CD8-positive, alpha-beta memory T cell (primary cell): ENCODE data around the gene CTNND2. TPM values are rescaled to one million over a fixed set of nuclear protein-coding genes. Genes with fewer than 3 reads are reported as not detected.

Source experiments
- CTCF ChIA-PET: fragments of 350-600 bp; sonication (Branson Sonifier 250); formaldehyde crosslinking; loops from one replicate; lab custom pipeline; 2021; ENCODE audit warnings: antibody characterized with exemption; lab: Charles Lee
- POLR2A ChIA-PET: fragments of 350-600 bp; sonication (Branson Sonifier 250); formaldehyde crosslinking; loops from one replicate; lab custom pipeline; 2021; ENCODE audit warnings: antibody characterized with exemption; lab: Charles Lee
- DNase-seq, 5 donors: peaks; one replicate each; pipeline versions ENCODE4 v3.0.0 to v3.0.0-alpha.2; 2020 to 2022; ENCODE audit warnings: mixed read lengths in 1 of 5
- H3K27ac ChIP-seq: one replicate; pipeline ENCODE4 v1.7.0; 2013; ENCODE audit warnings: low read depth, mild to moderate bottlenecking, low read length, moderate library complexity
- H3K27me3 ChIP-seq: 2 replicates; pipeline ENCODE4 v1.7.0; 2013; ENCODE audit warnings: low read length, mild to moderate bottlenecking; ENCODE audit not compliant: insufficient read depth, poor library complexity, severe bottlenecking
- H3K36me3 ChIP-seq: 2 replicates; pipeline ENCODE4 v1.7.0; 2013; ENCODE audit warnings: mild to moderate bottlenecking, low read length, moderate library complexity; ENCODE audit not compliant: insufficient read depth
- H3K4me1 ChIP-seq: 2 replicates; pipeline ENCODE4 v1.7.0; 2013; ENCODE audit warnings: mild to moderate bottlenecking, low read length, moderate library complexity; ENCODE audit not compliant: insufficient read depth
- H3K4me3 ChIP-seq: 2 replicates; pipeline ENCODE4 v1.7.0; 2013; ENCODE audit warnings: mild to moderate bottlenecking, low read length
- H3K9me3 ChIP-seq: 2 replicates; pipeline ENCODE4 v1.7.0; 2013; ENCODE audit warnings: mild to moderate bottlenecking, low read length
- H3K27ac Mint-ChIP-seq, 8 donors: one replicate each; pipeline ENCODE4 v1.8.0; 2020 to 2021; ENCODE audit warnings: mixed read lengths in 8 of 8, mild to moderate bottlenecking in 6 of 8, inconsistent platforms in 3 of 8, moderate library complexity in 3 of 8
- H3K27me3 Mint-ChIP-seq, 2 donors: one replicate each; pipeline ENCODE4 v1.8.0; 2020 to 2021; ENCODE audit warnings: mixed read lengths in 2 of 2, mild to moderate bottlenecking in 1 of 2, moderate library complexity in 1 of 2
- H3K36me3 Mint-ChIP-seq, 3 donors: one replicate each; pipeline ENCODE4 v1.8.0; 2020 to 2021; ENCODE audit warnings: mixed read lengths in 3 of 3, inconsistent platforms in 1 of 3, mild to moderate bottlenecking in 1 of 3
- H3K4me1 Mint-ChIP-seq, 3 donors: one replicate each; pipeline ENCODE4 v1.8.0; 2020 to 2021; ENCODE audit warnings: mixed read lengths in 3 of 3, inconsistent platforms in 1 of 3, mild to moderate bottlenecking in 1 of 3
- H3K4me3 Mint-ChIP-seq, 7 donors: one replicate each; pipeline ENCODE4 v1.8.0; 2020 to 2021; ENCODE audit warnings: mixed read lengths in 7 of 7, mild to moderate bottlenecking in 6 of 7, moderate library complexity in 4 of 7, inconsistent platforms in 2 of 7
- H3K9me3 Mint-ChIP-seq, 5 donors: one replicate each; pipeline ENCODE4 v1.8.0; 2020 to 2022; ENCODE audit warnings: mixed read lengths in 5 of 5, mild to moderate bottlenecking in 3 of 5, moderate library complexity in 2 of 5, inconsistent platforms in 1 of 5
- polyA plus RNA-seq: library from polyadenylated mRNA; unstranded; fragments of 300-500 nt; fragmentation: Illumina TruSeq; gene quantifications from one replicate; pipeline ENCODE4 v1.2.3, GENCODE V29; 2021
- total RNA-seq, 2 experiments: library from RNA; stranded (reverse); gene quantifications; one replicate each; pipeline ENCODE4 v1.2.3, GENCODE V29; 2021

Gene CTNND2
- total and polyA plus RNA-seq, 3 experiments from 2014 or later: not detected

- H3K4me3 ChIP-seq: no peak overlapping the region
- H3K27ac ChIP-seq: no peak overlapping the region
- Mint-ChIP-seq H3K9me3 (no peaks in the 10 kb centered on the region), H3K4me1 (peaks cover 9 to 10% (median 10%) of the 10 kb centered on the region in 3 donors), H3K36me3 (no peaks in the 10 kb centered on the region), H3K27ac (no peak overlapping the region), H3K27me3 (peaks cover 8 to 21% of the 10 kb centered on the region in 2 donors), H3K4me3 (no peak overlapping the region)
- DNase-seq: no peak
- CTCF ChIA-PET: interaction anchor here (1.0 kb wide), 1 partner anchor 14 kb away, joined by 3 read pairs; no protein-coding TSS in a partner anchor
- no peaks in the 10 kb centered on the region for H3K9me3 ChIP-seq
- no peaks in the 10 kb centered on the region for H3K27me3 ChIP-seq
- POLR2A ChIA-PET: no interaction called here
- no peaks in the 10 kb centered on the region for H3K36me3 ChIP-seq
- H3K4me1 ChIP-seq: no peaks in the 10 kb centered on the region
Measured at GRCh38 chr5:10985091-10985720, 919.0 kb downstream of the CTNND2 start.

GRCh38 chr5:10984021-10984715 is 920.1 kb downstream of the CTNND2 start:
- POLR2A ChIA-PET: no interaction called here
- no peaks in the 10 kb centered on the region for H3K36me3 Mint-ChIP-seq

GRCh38 chr5:10982626-10983025 is 921.6 kb downstream of the CTNND2 start:
- H3K4me3 Mint-ChIP-seq: no peak overlapping the region
- peaks cover 0 to 2% (median under 1%) of the 10 kb centered on the region in 3 donors for H3K4me1 Mint-ChIP-seq
- Histone ChIP-seq H3K9me3 (no peaks in the 10 kb centered on the region), H3K4me1 (no peaks in the 10 kb centered on the region), H3K36me3 (no peaks in the 10 kb centered on the region), H3K4me3 (no peak overlapping the region), H3K27ac (no peak overlapping the region), H3K27me3 (no peaks in the 10 kb centered on the region)
- ChIA-PET POLR2A (no interaction called here), CTCF (no interaction called here)
- H3K27ac Mint-ChIP-seq: no peak overlapping the region
- DNase-seq: no peak
- no peaks in the 10 kb centered on the region for H3K9me3 Mint-ChIP-seq
- H3K36me3 Mint-ChIP-seq: no peaks in the 10 kb centered on the region
- peaks cover 0 to 14% of the 10 kb centered on the region in 2 donors for H3K27me3 Mint-ChIP-seq

More at GRCh38 chr5:10984021-10984715, 920.1 kb downstream of the CTNND2 start:
- H3K4me3 Mint-ChIP-seq: no peak overlapping the region
- Histone ChIP-seq H3K27me3 (no peaks in the 10 kb centered on the region), H3K36me3 (no peaks in the 10 kb centered on the region), H3K4me3 (no peak overlapping the region), H3K27ac (no peak overlapping the region), H3K9me3 (no peaks in the 10 kb centered on the region), H3K4me1 (no peaks in the 10 kb centered on the region)
- H3K27ac Mint-ChIP-seq: peak overlapping the region in 2 of 8 donors; percentile 10 to 59
- no peak for DNase-seq
- H3K4me1 Mint-ChIP-seq: peaks cover 9 to 10% (median 10%) of the 10 kb centered on the region in 3 donors
- H3K27me3 Mint-ChIP-seq: peaks cover 4 to 21% of the 10 kb centered on the region in 2 donors
- CTCF ChIA-PET: no interaction called here
- H3K9me3 Mint-ChIP-seq: no peaks in the 10 kb centered on the region

GRCh38 chr5:10981932-10982331 is 922.3 kb downstream of the CTNND2 start:
- no peaks in the 10 kb centered on the region for H3K4me1 ChIP-seq
- H3K36me3 ChIP-seq: no peaks in the 10 kb centered on the region
- no peaks in the 10 kb centered on the region for H3K9me3 ChIP-seq
- CTCF ChIA-PET: no interaction called here
- H3K4me3 ChIP-seq: no peak overlapping the region
- Mint-ChIP-seq H3K27ac (no peak overlapping the region), H3K36me3 (no peaks in the 10 kb centered on the region), H3K9me3 (no peaks in the 10 kb centered on the region), H3K4me3 (no peak overlapping the region), H3K27me3 (peaks cover 0 to 9% of the 10 kb centered on the region in 2 donors), H3K4me1 (no peaks in the 10 kb centered on the region)
- no peak overlapping the region for H3K27ac ChIP-seq
- POLR2A ChIA-PET: no interaction called here
- no peaks in the 10 kb centered on the region for H3K27me3 ChIP-seq
- DNase-seq: no peak

- Histone ChIP-seq H3K9me3 (no peaks in the 10 kb centered on the region), H3K4me1 (no peaks in the 10 kb centered on the region), H3K36me3 (no peaks in the 10 kb centered on the region), H3K27ac (no peak overlapping the region), H3K4me3 (no peak overlapping the region), H3K27me3 (no peaks in the 10 kb centered on the region)
- Mint-ChIP-seq H3K27me3 (peaks cover 0 to 2% of the 10 kb centered on the region in 2 donors), H3K9me3 (no peaks in the 10 kb centered on the region), H3K4me3 (no peak overlapping the region), H3K4me1 (peaks cover 0 to 3% (median 2%) of the 10 kb centered on the region in 3 donors), H3K36me3 (no peaks in the 10 kb centered on the region), H3K27ac (no peak overlapping the region)
- POLR2A ChIA-PET: interaction anchor here (0.6 kb wide), 1 partner anchor 204 kb away, joined by 3 read pairs; no protein-coding TSS in a partner anchor
- DNase-seq: no peak
- CTCF ChIA-PET: interaction anchor here (0.9 kb wide), 1 partner anchor 11 kb away, joined by 3 read pairs; no protein-coding TSS in a partner anchor
Measured at GRCh38 chr5:10977011-10977410, 927.2 kb downstream of the CTNND2 start.

GRCh38 chr5:10975945-10976344 is 928.3 kb downstream of the CTNND2 start:
- no peaks in the 10 kb centered on the region for H3K36me3 Mint-ChIP-seq
- no peaks in the 10 kb centered on the region for H3K9me3 Mint-ChIP-seq
- no peaks in the 10 kb centered on the region for H3K9me3 ChIP-seq
- ChIA-PET POLR2A (no interaction called here), CTCF (no interaction called here)
- H3K4me3 ChIP-seq: no peak overlapping the region
- H3K27me3 ChIP-seq: no peaks in the 10 kb centered on the region
- no peaks in the 10 kb centered on the region for H3K36me3 ChIP-seq
- H3K27me3 Mint-ChIP-seq: peaks cover 0 to 2% of the 10 kb centered on the region in 2 donors
- no peak overlapping the region for H3K27ac ChIP-seq
- DNase-seq: no peak
- H3K4me3 Mint-ChIP-seq: no peak overlapping the region
- no peaks in the 10 kb centered on the region for H3K4me1 ChIP-seq
- H3K4me1 Mint-ChIP-seq: peaks cover 0 to 3% (median 2%) of the 10 kb centered on the region in 3 donors
- no peak overlapping the region for H3K27ac Mint-ChIP-seq

GRCh38 chr5:10974850-10975249 is 929.4 kb downstream of the CTNND2 start:
- H3K36me3 ChIP-seq: no peaks in the 10 kb centered on the region
- Mint-ChIP-seq H3K27me3 (peaks cover 0 to 2% of the 10 kb centered on the region in 2 donors), H3K9me3 (no peaks in the 10 kb centered on the region), H3K27ac (no peak overlapping the region), H3K4me1 (peaks cover 0 to 3% (median 2%) of the 10 kb centered on the region in 3 donors), H3K36me3 (no peaks in the 10 kb centered on the region), H3K4me3 (no peak overlapping the region)
- H3K4me3 ChIP-seq: no peak overlapping the region
- no peak for DNase-seq
- no peaks in the 10 kb centered on the region for H3K27me3 ChIP-seq
- ChIA-PET POLR2A (no interaction called here), CTCF (no interaction called here)
- no peaks in the 10 kb centered on the region for H3K9me3 ChIP-seq
- no peaks in the 10 kb centered on the region for H3K4me1 ChIP-seq
- no peak overlapping the region for H3K27ac ChIP-seq

GRCh38 chr5:10973316-10973715 is 930.9 kb downstream of the CTNND2 start:
- no peak overlapping the region for H3K4me3 Mint-ChIP-seq
- H3K9me3 Mint-ChIP-seq: no peaks in the 10 kb centered on the region
- Histone ChIP-seq H3K4me3 (no peak overlapping the region), H3K9me3 (no peaks in the 10 kb centered on the region), H3K36me3 (no peaks in the 10 kb centered on the region), H3K27ac (no peak overlapping the region), H3K27me3 (no peaks in the 10 kb centered on the region), H3K4me1 (no peaks in the 10 kb centered on the region)
- H3K36me3 Mint-ChIP-seq: peaks cover 0 to 1% (median 0%) of the 10 kb centered on the region in 3 donors
- no peak for DNase-seq
- no peak overlapping the region for H3K27ac Mint-ChIP-seq
- peaks cover 0 to 3% (median 2%) of the 10 kb centered on the region in 3 donors for H3K4me1 Mint-ChIP-seq
- H3K27me3 Mint-ChIP-seq: peaks cover 2 to 4% of the 10 kb centered on the region in 2 donors
- ChIA-PET CTCF (no interaction called here), POLR2A (no interaction called here)
